ENCODE results near the gene TMEM175. TPM values are rescaled to one million over a fixed set of nuclear protein-coding genes. Genes with fewer than 3 reads are reported as not detected.

Gene TMEM175
- total and polyA plus RNA-seq, 2 of the 8 experiments (the other 6 are each of a cell fraction or from before 2014, with no cell fraction given), result 4.9 to 20.7 TPM

DNA sequence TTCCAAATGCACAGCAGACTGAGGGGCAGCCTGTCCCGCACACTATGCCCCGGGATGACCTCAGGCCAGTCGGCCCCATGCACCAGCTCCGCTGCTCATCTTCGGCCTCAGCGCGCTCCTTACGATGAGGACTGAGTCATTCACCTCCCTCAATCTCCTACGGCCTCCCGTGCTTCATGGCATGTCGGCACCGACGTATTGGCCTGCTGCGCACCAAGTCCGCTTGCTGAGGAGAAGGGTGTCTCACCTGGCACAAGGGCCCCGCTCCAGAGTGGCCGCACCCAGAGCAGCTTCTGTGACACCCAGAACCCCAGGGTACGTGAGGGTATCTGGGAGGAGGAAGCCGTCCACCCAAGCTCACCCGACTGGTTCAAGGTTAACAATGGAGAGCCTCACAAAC is 35.6 kb upstream of the TMEM175 start:
- peaks cover 0 to 8% (median 2%) of the 10 kb centered on the region in 4 experiments; a peak in 2 of 8 replicates for H3K36me3 ChIP-seq (ENCODE audit: control insufficient read depth in 2 of 4, insufficient read depth in 4 of 4, low read length in 3 of 4)
- H2BK5ac ChIP-seq (ENCODE audit: low read depth, low read length), result no peak overlapping the region
- FAIRE-seq, result no peak
- peaks cover 2 to 17% of the 10 kb centered on the region in 2 experiments for H4K20me1 ChIP-seq (replicated peaks in 1 of 2; ENCODE audit: control insufficient read depth in 1 of 2, insufficient read depth in 2 of 2, low read length in 2 of 2)
- 93% methylated on average over 19 of the region's 20 CpGs; no CpG with 5 or more reads in 1 of the 2 experiments for WGBS, 2 experiments (ENCODE audit: extremely low coverage in 1 of 2, insufficient coverage in 1 of 2, insufficient read length in 1 of 2, insufficient replicate concordance in 2 of 2, low coverage in 1 of 2, low lambda C conversion rate in 2 of 2, missing lambda C conversion rate in 1 of 2)
- ChIA-PET POLR2A (ENCODE audit: partially characterized antibody) (interaction anchor here (1.4 to 2.0 kb wide), 2 partner anchors 11 to 14 kb away, joined by 3 to 5 read pairs; no protein-coding TSS in a partner anchor), CTCF (ENCODE audit: partially characterized antibody) (interaction anchor here (0.6 to 3.7 kb wide), 16 partner anchors 15 to 208 kb away, joined by 3 to 28 read pairs (median 3); partner anchors contain the start of gene SLC49A3)
- H2AK5ac ChIP-seq (ENCODE audit: low read depth, low read length), result no peak overlapping the region
- H4K91ac ChIP-seq (replicated peaks; ENCODE audit: insufficient read length, low read length), result no peak overlapping the region
- H3K9ac ChIP-seq (replicated peaks in 1 of 4; ENCODE audit: extremely low read depth in 1 of 4, low read depth in 3 of 4, low read length in 3 of 4), result no peak overlapping the region
- no peaks in the 10 kb centered on the region for H3K27me3 ChIP-seq (replicated peaks in 1 of 4; ENCODE audit: control insufficient read depth in 3 of 4, extremely low read depth in 1 of 4, insufficient read depth in 3 of 4, low read length in 3 of 4)
- no peak overlapping the region for H2BK20ac ChIP-seq (ENCODE audit: low read length)
- H2BK12ac ChIP-seq (ENCODE audit: low read depth, low read length), result no peak overlapping the region
- H2AFZ ChIP-seq (ENCODE audit: low read length), result no peak overlapping the region
- no peak overlapping the region for H3K4me3 ChIP-seq (ENCODE audit: extremely low read depth in 1 of 4, insufficient read depth in 2 of 4, low read depth in 3 of 4, low read length in 4 of 4)
- H4K8ac ChIP-seq (ENCODE audit: extremely low read depth, insufficient read depth, low read length), result no peak overlapping the region
- H3K27ac ChIP-seq (ENCODE audit: low read depth, low read length), result no peak overlapping the region
- no peak overlapping the region for H3K23ac ChIP-seq (ENCODE audit: insufficient read length)
- H3K14ac ChIP-seq (ENCODE audit: insufficient read length), result no peak overlapping the region
- DNase-seq (ENCODE audit: low read depth in 1 of 2, low spot score in 2 of 2), result no peak
- H3K56ac ChIP-seq (replicated peaks; ENCODE audit: insufficient read length, low read depth, low read length), result no peak overlapping the region
- H3K9me3 ChIP-seq (ENCODE audit: insufficient read depth in 2 of 2, low read depth in 1 of 2, low read length in 1 of 2), result no peaks in the 10 kb centered on the region
- peaks cover 6% of the 10 kb centered on the region for H3K79me1 ChIP-seq (ENCODE audit: low read depth, low read length)
- H3K4ac ChIP-seq (replicated peaks; ENCODE audit: insufficient read length, low read depth, low read length), result no peak overlapping the region
- H2BK120ac ChIP-seq (replicated peaks; ENCODE audit: low read depth, low read length), result no peak overlapping the region
- no peak overlapping the region for H4K5ac ChIP-seq (ENCODE audit: insufficient read length, low read depth, low read length)
- no peaks in the 10 kb centered on the region for H3K79me2 ChIP-seq (ENCODE audit: control insufficient read depth in 1 of 2, insufficient read depth in 2 of 2, low read length in 2 of 2)
- H3K23me2 ChIP-seq (ENCODE audit: low read depth, low read length), result no peaks in the 10 kb centered on the region
- H2BK15ac ChIP-seq (ENCODE audit: low read length), result no peak overlapping the region
- H3K18ac ChIP-seq (ENCODE audit: extremely low read depth, low read length), result no peak overlapping the region
- no peak overlapping the region for H3K4me2 ChIP-seq (ENCODE audit: insufficient read depth in 1 of 2, low read depth in 2 of 2, low read length in 2 of 2)
- H3K4me1 ChIP-seq (replicated peaks in 1 of 4; ENCODE audit: control insufficient read depth in 3 of 4, insufficient read depth in 4 of 4, low read length in 3 of 4), result no peaks in the 10 kb centered on the region
- TF ChIP-seq BACH1 (IDR thresholded peaks at IDR 0.05; ENCODE audit: low read length) (no peak), HDAC6 (IDR thresholded peaks at IDR 0.05; ENCODE audit: low read depth, low read length) (no peak), POLR2A (IDR thresholded peaks at IDR 0.05; ENCODE audit: control extremely low read depth in 1 of 2, low read depth in 2 of 2, low read length in 2 of 2) (no peak), SIX5 (IDR thresholded peaks at IDR 0.05; ENCODE audit: low read depth, low read length) (no peak), CBX8 (IDR thresholded peaks at IDR 0.05; ENCODE audit: borderline replicate concordance, low read depth, low read length) (no peak), RXRA (IDR thresholded peaks at IDR 0.05; ENCODE audit: insufficient read depth, low read depth, low read length) (no peak), TAF1 (IDR thresholded peaks at IDR 0.05; ENCODE audit: low read depth, low read length) (no peak), PHF8 (conservative IDR thresholded peaks at IDR 0.05; ENCODE audit: low read depth, low read length) (no peak), RAD21 (IDR thresholded peaks at IDR 0.05 in 1 of 2, conservative IDR thresholded peaks at IDR 0.05 in 1 of 2; ENCODE audit: low read depth in 2 of 2, low read length in 2 of 2) (no peak), TCF12 (IDR thresholded peaks at IDR 0.05; ENCODE audit: low read depth, low read length) (no peak)
- TF ChIP-seq, protein P1, sequence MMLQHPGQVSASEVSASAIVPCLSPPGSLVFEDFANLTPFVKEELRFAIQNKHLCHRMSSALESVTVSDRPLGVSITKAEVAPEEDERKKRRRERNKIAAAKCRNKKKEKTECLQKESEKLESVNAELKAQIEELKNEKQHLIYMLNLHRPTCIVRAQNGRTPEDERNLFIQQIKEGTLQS (IDR thresholded peaks at IDR 0.05; ENCODE audit: insufficient read depth, low read depth, low read length), result no peak
- TF ChIP-seq, protein P2, sequence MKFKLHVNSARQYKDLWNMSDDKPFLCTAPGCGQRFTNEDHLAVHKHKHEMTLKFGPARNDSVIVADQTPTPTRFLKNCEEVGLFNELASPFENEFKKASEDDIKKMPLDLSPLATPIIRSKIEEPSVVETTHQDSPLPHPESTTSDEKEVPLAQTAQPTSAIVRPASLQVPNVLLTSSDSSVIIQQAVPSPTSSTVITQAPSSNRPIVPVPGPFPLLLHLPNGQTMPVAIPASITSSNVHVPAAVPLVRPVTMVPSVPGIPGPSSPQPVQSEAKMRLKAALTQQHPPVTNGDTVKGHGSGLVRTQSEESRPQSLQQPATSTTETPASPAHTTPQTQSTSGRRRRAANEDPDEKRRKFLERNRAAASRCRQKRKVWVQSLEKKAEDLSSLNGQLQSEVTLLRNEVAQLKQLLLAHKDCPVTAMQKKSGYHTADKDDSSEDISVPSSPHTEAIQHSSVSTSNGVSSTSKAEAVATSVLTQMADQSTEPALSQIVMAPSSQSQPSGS (IDR thresholded peaks at IDR 0.05; ENCODE audit: low read length), result no peak
